ENCODE data around the gene RTN1.

- TF ChIP-seq SP1 (CRISPR knock-in tag; IDR thresholded peaks at IDR 0.05) = no peak
- no peak for TF ChIP-seq DACH1 (IDR thresholded peaks at IDR 0.05; ENCODE audit: partially characterized antibody)
- TF ChIP-seq CTCF (IDR thresholded peaks at IDR 0.05 in 2 of 3, conservative IDR thresholded peaks at IDR 0.05 in 1 of 3; ENCODE audit: insufficient read depth in 2 of 3, low read depth in 1 of 3, low read length in 3 of 3) = no peak
- no peak for TF ChIP-seq ZNF445 (CRISPR knock-in tag; IDR thresholded peaks at IDR 0.05; ENCODE audit: low read depth)
- no peak for TF ChIP-seq TEAD2 (tag; IDR thresholded peaks at IDR 0.05)
- no peak for TF ChIP-seq FOXK1 (CRISPR knock-in tag; IDR thresholded peaks at IDR 0.05; ENCODE audit: borderline replicate concordance)
- TF ChIP-seq REST (IDR thresholded peaks at IDR 0.05; ENCODE audit: borderline replicate concordance) = no peak
- no peak for TF ChIP-seq REST (CRISPR knock-in tag; IDR thresholded peaks at IDR 0.05; ENCODE audit: low read depth)
These were observed 22.9 kb downstream of the RTN1 start for GRCh38 chr14:59847711-59848110.

All from K562 (cell line).